Mesendoderm (in vitro differentiated cells): ENCODE measurements around the gene PGAM2.

Experiments
- DNase-seq: peaks from one replicate; pipeline ENCODE4 v3.0.0; 2013
- H2AK5ac ChIP-seq: 2 replicates; pipeline ENCODE4 v1.6.1; 2013; ENCODE audit warnings: low read length, inconsistent platforms
- H2BK120ac ChIP-seq: 2 replicates; pipeline ENCODE4 v1.6.1; 2013; ENCODE audit warnings: low read depth, mild to moderate bottlenecking, low read length, moderate library complexity, mixed read lengths
- H2BK15ac ChIP-seq: replicated peaks from 2 replicates; pipeline ENCODE4 v1.6.1; 2013; ENCODE audit warnings: low read depth, mild to moderate bottlenecking, moderate library complexity
- H2BK5ac ChIP-seq: 2 replicates; pipeline ENCODE4 v1.6.1; 2013; ENCODE audit warnings: low read length, inconsistent platforms
- H3K18ac ChIP-seq: 2 replicates; pipeline ENCODE4 v1.6.1; 2013; ENCODE audit warnings: mild to moderate bottlenecking, low read length, mixed read lengths
- H3K23ac ChIP-seq: one replicate; pipeline ENCODE4 v1.6.1; 2013; ENCODE audit warnings: low read length
- H3K27ac ChIP-seq: 2 replicates; pipeline ENCODE4 v1.5.1; 2013; ENCODE audit warnings: low read depth, mild to moderate bottlenecking, inconsistent platforms, low read length, moderate library complexity
- H3K27me3 ChIP-seq: 2 replicates; pipeline ENCODE4 v1.6.1; 2013; ENCODE audit warnings: low read length, control low read depth, mild to moderate bottlenecking, inconsistent platforms; ENCODE audit not compliant: insufficient read depth, poor library complexity
- H3K36me3 ChIP-seq: 2 replicates; pipeline ENCODE4 v1.6.1; 2013; ENCODE audit warnings: low read length, inconsistent platforms; ENCODE audit not compliant: control insufficient read depth, insufficient read depth
- H3K4ac ChIP-seq: one replicate; pipeline ENCODE4 v1.6.1; 2013; ENCODE audit warnings: low read depth, mild to moderate bottlenecking, low read length, moderate library complexity
- H3K4me1 ChIP-seq: 2 replicates; pipeline ENCODE4 v1.6.1; 2013; ENCODE audit warnings: low read depth, low read length, inconsistent platforms; ENCODE audit not compliant: control insufficient read depth
- H3K4me2 ChIP-seq: 2 replicates; pipeline ENCODE4 v1.6.1; 2013; ENCODE audit warnings: low read length
- H3K4me3 ChIP-seq: 2 replicates; pipeline ENCODE4 v1.5.1; 2013; ENCODE audit warnings: mild to moderate bottlenecking, low read length
- H3K56ac ChIP-seq: one replicate; pipeline ENCODE4 v1.6.1; 2013; ENCODE audit warnings: low read length
- H3K79me1 ChIP-seq: 2 replicates; pipeline ENCODE4 v1.6.1; 2013; ENCODE audit warnings: low read length, inconsistent platforms
- H3K79me2 ChIP-seq: 2 replicates; pipeline ENCODE4 v1.6.1; 2013; ENCODE audit warnings: mild to moderate bottlenecking, low read length; ENCODE audit not compliant: control insufficient read depth, insufficient read depth
- H3K9ac ChIP-seq: 2 replicates; pipeline ENCODE4 v1.6.1; 2013; ENCODE audit warnings: low read length, inconsistent platforms
- H4K5ac ChIP-seq: one replicate; pipeline ENCODE4 v1.6.1; 2013; ENCODE audit warnings: low read length
- H4K8ac ChIP-seq: one replicate; pipeline ENCODE4 v1.6.1; 2013; ENCODE audit warnings: low read depth, mild to moderate bottlenecking, control low read depth, low read length, moderate library complexity
- WGBS: extraction: QIAGEN DNeasy Blood & Tissue Kit; methylation state at CpG from one replicate; pipeline ENCODE4 v1.1.7; 2013; ENCODE audit warnings: low lambda C conversion rate, missing lambda C conversion rate; ENCODE audit not compliant: insufficient coverage; ENCODE audit errors: extremely low coverage; 5-methylcytosine and 5-hydroxymethylcytosine counted together

PGAM2 gene

DNA sequence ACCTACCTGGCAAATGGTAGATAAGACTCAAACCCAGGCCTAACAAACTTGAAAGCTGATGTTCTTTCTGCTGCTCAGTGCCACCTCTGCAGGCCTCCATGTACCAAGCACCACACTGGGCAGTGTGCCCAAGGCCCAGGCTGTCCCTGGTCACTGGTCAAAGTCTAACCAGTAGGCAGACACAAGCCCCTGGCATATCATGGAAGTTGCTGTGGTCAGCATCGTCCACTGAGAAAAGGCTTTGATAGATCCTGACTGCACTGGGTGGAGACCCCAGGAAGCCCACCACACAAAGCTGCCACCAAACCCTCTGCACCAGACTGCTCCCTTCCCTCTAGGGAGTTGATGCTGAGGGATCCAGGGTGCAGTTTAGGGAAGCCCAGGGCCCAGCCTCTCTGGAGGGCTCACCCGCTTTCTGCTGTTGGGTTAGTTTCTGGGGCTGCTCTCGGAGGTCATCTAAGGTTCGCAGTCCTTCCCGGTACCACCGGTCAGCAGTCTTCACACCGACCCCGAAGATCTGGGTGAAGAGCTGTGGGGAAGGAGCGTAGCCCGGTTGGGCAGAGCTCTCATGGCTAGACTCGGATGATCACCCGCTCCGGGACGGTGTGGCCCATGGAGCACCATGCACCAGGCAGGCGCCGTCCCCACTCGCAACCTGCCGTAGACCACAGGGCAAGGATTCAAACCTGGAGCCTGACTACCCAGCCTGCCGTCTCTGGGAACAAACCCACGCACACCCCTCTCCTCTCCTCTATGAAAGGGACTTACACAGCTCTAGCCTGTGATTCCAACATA, 10.9 kb upstream of the PGAM2 start:
- Histone ChIP-seq H3K27me3 (no peaks in the 10 kb centered on the region), H3K27ac (no peak overlapping the region), H3K4ac (no peak overlapping the region), H3K79me1 (no peaks in the 10 kb centered on the region), H3K4me1 (no peaks in the 10 kb centered on the region), H2AK5ac (no peak overlapping the region), H4K5ac (no peak overlapping the region), H3K18ac (no peak overlapping the region), H2BK5ac (no peak overlapping the region), H3K56ac (no peak overlapping the region), H2BK15ac (no peak overlapping the region), H3K23ac (no peak overlapping the region), H2BK120ac (no peak overlapping the region), H4K8ac (no peak overlapping the region), H3K4me3 (no peak overlapping the region), H3K4me2 (no peak overlapping the region), H3K9ac (no peak overlapping the region), H3K79me2 (no peaks in the 10 kb centered on the region), H3K36me3 (peaks cover 3% of the 10 kb centered on the region)
- WGBS = no CpG with 5 or more reads among the region's 20 CpGs
- DNase-seq = no peak

DNA sequence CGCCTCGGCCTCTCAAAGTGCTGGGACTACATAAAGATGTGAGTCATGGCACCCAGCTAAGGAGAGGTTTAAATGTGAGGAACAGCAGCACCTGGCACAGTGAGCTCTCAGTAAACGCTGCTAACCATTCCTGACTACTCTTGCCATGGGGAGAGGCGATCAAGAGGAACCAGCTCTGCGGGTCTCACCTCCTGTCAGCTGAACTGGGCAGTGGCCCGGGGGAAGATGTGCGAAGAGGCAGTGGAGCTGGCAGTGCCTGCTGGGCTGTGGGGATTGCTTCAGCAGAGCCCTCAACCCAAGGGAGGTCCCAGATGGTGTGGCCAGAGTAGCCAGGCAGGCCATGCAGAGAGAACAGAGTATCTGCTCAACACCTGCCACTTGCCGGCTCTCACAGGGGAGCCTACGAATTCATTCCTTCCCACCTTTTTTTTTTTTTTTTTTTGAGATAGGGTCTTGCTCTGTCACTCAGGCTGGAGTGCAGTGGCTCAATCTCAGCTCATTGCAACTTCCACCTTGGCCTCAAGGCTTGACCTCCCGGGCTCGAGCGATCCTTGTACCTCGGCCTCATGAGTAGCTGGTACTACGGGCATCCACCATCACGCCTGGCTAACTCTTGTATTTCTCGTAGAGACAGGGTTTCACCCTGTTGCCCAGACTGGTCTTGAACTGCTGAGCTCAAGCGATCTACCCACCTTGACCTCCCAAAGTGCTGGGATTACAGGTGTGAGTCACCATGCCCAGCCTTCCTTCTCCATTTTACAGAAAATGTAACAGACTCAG, 10.1 kb upstream of the PGAM2 start:
- no peak overlapping the region for H2BK5ac ChIP-seq
- H3K9ac ChIP-seq = no peak overlapping the region
- H3K4me3 ChIP-seq = no peak overlapping the region
- no peak overlapping the region for H2AK5ac ChIP-seq
- no peak overlapping the region for H4K8ac ChIP-seq
- H3K27ac ChIP-seq = no peak overlapping the region
- WGBS = no CpG with 5 or more reads among the region's 17 CpGs
- H4K5ac ChIP-seq = no peak overlapping the region
- H3K79me1 ChIP-seq = no peaks in the 10 kb centered on the region
- H3K79me2 ChIP-seq = no peaks in the 10 kb centered on the region
- no peak overlapping the region for H3K18ac ChIP-seq
- no peak overlapping the region for H2BK120ac ChIP-seq
- H3K56ac ChIP-seq = no peak overlapping the region
- peaks cover 3% of the 10 kb centered on the region for H3K36me3 ChIP-seq
- H3K27me3 ChIP-seq = no peaks in the 10 kb centered on the region
- no peak for DNase-seq
- H2BK15ac ChIP-seq = no peak overlapping the region
- H3K4me2 ChIP-seq = no peak overlapping the region
- H3K4ac ChIP-seq = no peak overlapping the region
- H3K23ac ChIP-seq = no peak overlapping the region
- H3K4me1 ChIP-seq = no peaks in the 10 kb centered on the region

DNA sequence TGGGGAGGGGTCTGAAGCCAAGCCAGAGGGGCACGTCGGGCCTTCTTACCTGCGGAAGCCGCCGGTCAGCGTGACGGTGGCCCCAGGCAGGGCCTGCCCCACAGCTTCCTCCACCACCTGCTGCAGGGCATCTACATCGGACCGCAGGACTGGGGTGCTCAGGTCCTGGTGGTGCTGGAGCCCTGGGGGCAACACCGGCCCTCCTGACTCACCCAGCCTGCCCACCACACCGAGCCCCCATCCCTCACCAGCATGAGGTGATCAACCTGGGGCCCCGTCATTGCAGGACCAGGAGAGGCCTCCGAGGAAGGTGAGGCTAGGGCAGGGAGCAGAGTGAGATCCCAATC, 9.0 kb upstream of the PGAM2 start:
- no peak overlapping the region for H2AK5ac ChIP-seq
- no peak overlapping the region for H4K8ac ChIP-seq
- no peaks in the 10 kb centered on the region for H3K27me3 ChIP-seq
- no peak overlapping the region for H3K4me3 ChIP-seq
- no peak overlapping the region for H3K9ac ChIP-seq
- no peak for DNase-seq
- H2BK15ac ChIP-seq = no peak overlapping the region
- no peak overlapping the region for H2BK120ac ChIP-seq
- H3K18ac ChIP-seq = no peak overlapping the region
- no peak overlapping the region for H4K5ac ChIP-seq
- no peak overlapping the region for H3K23ac ChIP-seq
- no CpG with 5 or more reads among the region's 13 CpGs for WGBS
- no peaks in the 10 kb centered on the region for H3K79me1 ChIP-seq
- H3K4me1 ChIP-seq = no peaks in the 10 kb centered on the region
- no peak overlapping the region for H3K4ac ChIP-seq
- no peak overlapping the region for H3K4me2 ChIP-seq
- no peak overlapping the region for H3K27ac ChIP-seq
- peaks cover 3% of the 10 kb centered on the region for H3K36me3 ChIP-seq
- no peak overlapping the region for H2BK5ac ChIP-seq
- H3K79me2 ChIP-seq = no peaks in the 10 kb centered on the region
- H3K56ac ChIP-seq = no peak overlapping the region

DNA sequence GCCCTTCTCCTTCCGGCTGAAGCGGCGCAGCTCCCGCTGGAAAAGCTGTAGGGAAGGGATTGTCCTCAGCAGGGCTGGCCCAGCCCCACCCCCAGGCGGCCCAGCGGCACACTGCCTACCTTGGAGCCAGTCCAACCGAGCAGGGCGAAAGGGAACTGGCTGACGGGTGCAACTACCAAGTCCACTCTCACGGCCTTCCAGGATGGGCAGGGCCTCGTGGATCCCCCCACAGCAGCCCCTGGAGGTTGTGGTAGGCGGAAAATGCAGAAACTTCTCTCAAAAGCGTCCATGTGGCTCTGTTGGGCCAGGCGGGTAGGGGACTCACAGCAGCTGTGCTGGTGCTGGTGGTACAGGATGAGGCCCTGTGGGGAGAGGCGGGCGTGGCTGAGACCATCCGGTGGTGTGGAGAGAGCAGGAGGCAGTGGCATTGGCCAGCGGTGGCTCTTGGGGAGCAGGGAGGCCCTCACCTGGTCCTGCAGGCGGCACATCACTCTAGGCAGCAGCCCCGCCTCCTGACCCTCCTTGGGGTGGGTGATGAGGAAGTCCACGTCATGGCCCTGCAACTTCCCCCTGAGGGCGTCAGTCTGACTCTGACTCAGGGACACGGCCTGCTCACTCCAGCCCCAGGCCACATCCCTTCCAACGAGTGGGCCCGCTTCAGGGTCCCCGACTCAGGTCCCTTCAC, 8.4 kb upstream of the PGAM2 start:
- Histone ChIP-seq H4K8ac (no peak overlapping the region), H2BK15ac (no peak overlapping the region), H2BK120ac (no peak overlapping the region), H3K23ac (no peak overlapping the region), H3K27me3 (no peaks in the 10 kb centered on the region), H3K18ac (no peak overlapping the region), H3K79me1 (no peaks in the 10 kb centered on the region), H2AK5ac (no peak overlapping the region), H3K56ac (no peak overlapping the region), H3K9ac (no peak overlapping the region), H3K27ac (no peak overlapping the region), H3K79me2 (no peaks in the 10 kb centered on the region), H3K36me3 (peaks cover 3% of the 10 kb centered on the region), H2BK5ac (no peak overlapping the region), H3K4me3 (no peak overlapping the region), H4K5ac (no peak overlapping the region), H3K4ac (no peak overlapping the region), H3K4me1 (no peaks in the 10 kb centered on the region), H3K4me2 (no peak overlapping the region)
- WGBS = no CpG with 5 or more reads among the region's 26 CpGs
- peak; percentile 68 for DNase-seq

DNA sequence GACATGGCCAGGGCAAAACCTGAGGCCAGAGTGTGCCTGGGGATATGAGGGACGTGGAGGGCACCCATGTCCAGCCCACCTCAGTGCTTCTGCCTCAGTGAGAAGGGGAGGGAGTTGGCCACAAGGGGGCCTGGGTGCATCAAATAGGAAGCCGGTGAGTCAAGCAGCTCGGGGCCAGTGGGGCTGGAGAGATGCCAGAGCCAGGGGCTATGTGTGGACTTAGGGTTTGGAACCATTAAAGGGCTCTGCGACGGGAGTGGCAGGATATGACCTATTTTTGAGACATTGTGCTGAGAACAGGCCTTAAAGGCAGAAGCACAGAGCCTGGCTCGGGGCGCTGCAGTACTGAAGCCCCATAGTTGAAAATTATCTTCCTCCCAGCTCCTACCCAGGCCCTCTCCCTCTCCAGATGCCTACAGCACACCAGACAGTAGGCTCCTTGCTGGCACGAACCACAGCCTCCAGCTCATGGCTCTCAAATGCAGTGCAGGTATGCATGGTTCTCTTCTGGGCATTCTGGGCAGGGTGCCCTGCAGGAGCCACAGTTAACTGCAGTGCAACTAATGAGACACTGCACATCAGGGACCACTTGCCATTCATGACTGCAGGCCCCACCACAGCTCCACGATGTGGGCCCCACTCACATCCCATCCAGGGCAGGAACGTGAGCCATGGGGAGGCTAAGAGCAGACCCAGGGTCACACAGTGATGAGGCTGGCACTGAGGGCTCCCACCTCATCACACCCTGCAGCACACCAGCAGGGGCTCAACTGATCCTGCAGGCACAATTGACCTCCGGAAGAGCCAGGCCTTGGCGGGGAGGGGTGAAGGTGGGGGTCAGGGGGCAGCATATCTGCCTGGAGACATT, 7.2 kb upstream of the PGAM2 start:
- no CpG with 5 or more reads among the region's 12 CpGs for WGBS
- Histone ChIP-seq H3K4me2 (no peak overlapping the region), H2AK5ac (no peak overlapping the region), H3K4ac (no peak overlapping the region), H3K4me1 (no peaks in the 10 kb centered on the region), H3K56ac (no peak overlapping the region), H4K5ac (no peak overlapping the region), H3K36me3 (no peaks in the 10 kb centered on the region), H3K9ac (no peak overlapping the region), H3K79me2 (no peaks in the 10 kb centered on the region), H2BK120ac (no peak overlapping the region), H3K79me1 (no peaks in the 10 kb centered on the region), H2BK15ac (no peak overlapping the region), H3K27me3 (no peaks in the 10 kb centered on the region), H3K23ac (no peak overlapping the region), H3K18ac (no peak overlapping the region), H2BK5ac (no peak overlapping the region), H4K8ac (no peak overlapping the region), H3K4me3 (no peak overlapping the region), H3K27ac (no peak overlapping the region)
- DNase-seq = peak; percentile 83
